HG02678 (cell line): Measurements from ENCODE around the gene OPCML.

Experiments
- ATAC-seq: cut with Tn5 transposase; IDR thresholded peaks from one replicate; pipeline ENCODE4 v1.9.1; 2021; ENCODE audit warnings: mild to moderate bottlenecking, moderate library complexity; ENCODE audit not compliant: unreplicated experiment

Gene OPCML

GRCh38 chr11:133503776-133504175 is 28.5 kb downstream of the OPCML start:
- no peak for ATAC-seq

- no peak for ATAC-seq
These were observed 29.1 kb downstream of the OPCML start for GRCh38 chr11:133503236-133503635.

GRCh38 chr11:133501643-133502539 is 30.4 kb downstream of the OPCML start:
- no peak for ATAC-seq

GRCh38 chr11:133500936-133501335 is 31.4 kb downstream of the OPCML start:
- no peak for ATAC-seq

- ATAC-seq, result no peak
These were observed 31.9 kb downstream of the OPCML start for GRCh38 chr11:133500435-133500834.

- no peak for ATAC-seq
These were observed 33.3 kb downstream of the OPCML start for GRCh38 chr11:133498969-133499368.

- no peak for ATAC-seq
These were observed 34.7 kb downstream of the OPCML start for GRCh38 chr11:133497477-133498140.

- ATAC-seq, result no peak
These were observed 39.4 kb downstream of the OPCML start for GRCh38 chr11:133492895-133493294.

- no peak for ATAC-seq
These were observed 40.5 kb downstream of the OPCML start for GRCh38 chr11:133491680-133492383.

GRCh38 chr11:133480722-133481121 is 51.6 kb downstream of the OPCML start:
- no peak for ATAC-seq

GRCh38 chr11:133479209-133479608 is 53.1 kb downstream of the OPCML start:
- no peak for ATAC-seq

GRCh38 chr11:133477251-133477625 is 55.1 kb downstream of the OPCML start:
- ATAC-seq, result no peak

- ATAC-seq, result no peak
These were observed 55.6 kb downstream of the OPCML start for GRCh38 chr11:133476570-133477250.

GRCh38 chr11:133474461-133474860 is 57.8 kb downstream of the OPCML start:
- no peak for ATAC-seq

GRCh38 chr11:133467686-133468085 is 64.6 kb downstream of the OPCML start:
- no peak for ATAC-seq

GRCh38 chr11:133443206-133443747 is 89.0 kb downstream of the OPCML start:
- no peak for ATAC-seq

- no peak for ATAC-seq
These were observed 90.2 kb downstream of the OPCML start for GRCh38 chr11:133441964-133442660.

GRCh38 chr11:133425992-133426391 is 106.3 kb downstream of the OPCML start:
- ATAC-seq, result no peak

- no peak for ATAC-seq
These were observed 107.1 kb downstream of the OPCML start for GRCh38 chr11:133425245-133425644.

GRCh38 chr11:133418218-133418617 is 114.1 kb downstream of the OPCML start:
- no peak for ATAC-seq
